NCI-H2029 (cell line): ENCODE results near the gene PDZK1IP1.
"Not testable (repeated sequence)": the region's sequence is repeated elsewhere in the genome, so short reads cannot be mapped to it uniquely, and the experiment has no call there.

Experiments
- DNase-seq: peaks from one replicate; lab custom pipeline; 2025; lab: John Stamatoyannopoulos, UW

PDZK1IP1 gene

GRCh38 chr1:47196622-47197021, 6.8 kb upstream of the PDZK1IP1 start:
- DNase-seq = no peak

DNA sequence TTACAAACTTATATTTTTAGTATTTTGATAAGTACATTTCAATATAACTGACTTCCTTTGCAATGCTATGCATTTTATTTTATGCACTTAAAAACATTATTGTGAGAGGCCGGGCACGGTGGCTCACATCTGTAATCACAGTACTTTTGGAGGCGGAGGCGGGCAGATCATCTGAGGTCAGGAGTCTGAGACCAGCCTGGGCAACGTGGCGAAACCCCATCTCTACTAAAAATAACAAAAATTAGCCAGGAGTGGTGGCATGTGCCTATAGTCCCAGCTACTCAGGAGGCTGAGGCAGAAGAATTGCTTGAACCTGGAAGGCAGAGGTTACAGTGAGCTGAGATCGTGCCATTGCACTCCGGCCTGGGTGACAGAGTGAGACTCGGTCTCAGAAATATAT, 6.1 kb upstream of the PDZK1IP1 start:
- not testable (repeated sequence) for DNase-seq

DNA sequence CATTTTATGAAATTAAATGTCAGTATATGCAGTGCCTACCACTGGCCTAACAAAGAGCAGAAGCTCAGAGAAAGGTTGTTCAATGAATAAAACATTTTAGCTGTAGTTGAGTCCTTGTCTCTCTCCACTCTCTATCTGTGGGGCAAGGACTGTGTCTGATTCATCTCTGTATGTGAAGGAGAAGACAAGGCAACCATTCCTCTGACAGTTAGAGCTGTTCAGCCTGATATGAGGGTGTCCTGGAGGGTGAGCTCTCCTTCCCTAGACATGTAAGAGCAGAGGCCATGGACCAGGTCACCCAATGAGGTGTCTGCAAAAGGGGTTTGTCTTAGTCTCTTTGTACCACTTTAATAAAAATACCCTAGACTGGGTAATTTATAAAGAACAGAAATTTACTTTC, 4.5 kb upstream of the PDZK1IP1 start:
- DNase-seq = no peak

- not testable (repeated sequence) for DNase-seq
Observed at GRCh38 chr1:47193496-47193895, 3.7 kb upstream of the PDZK1IP1 start.

GRCh38 chr1:47192458-47193384, 2.9 kb upstream of the PDZK1IP1 start:
- DNase-seq = peak; percentile 97

DNA sequence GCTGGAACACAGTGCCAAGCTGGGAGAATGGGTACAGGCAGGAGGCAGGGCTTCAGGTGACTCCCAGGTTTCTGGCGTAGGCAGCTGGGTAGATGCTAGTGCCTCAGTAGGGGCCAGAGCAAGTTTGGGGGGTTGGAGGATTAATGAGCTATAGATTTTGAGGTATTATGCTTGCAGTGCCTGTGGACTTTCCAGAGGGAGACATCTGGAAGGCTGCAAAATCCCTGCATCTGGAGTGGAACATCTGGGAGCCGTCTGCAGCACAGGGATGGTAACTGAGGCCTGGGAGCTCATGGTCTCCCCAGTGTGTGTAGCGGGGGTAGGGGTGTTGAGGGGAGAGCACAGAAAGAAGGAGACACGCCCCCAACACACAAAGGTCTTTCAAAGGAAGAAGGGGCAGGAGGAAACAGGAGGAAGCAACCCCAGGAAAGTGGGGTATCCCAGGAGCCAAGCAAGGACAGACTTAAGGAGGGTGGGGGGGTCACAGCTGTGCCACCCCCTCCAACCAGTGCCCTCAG, 2.2 kb upstream of the PDZK1IP1 start:
- DNase-seq = no peak

GRCh38 chr1:47190857-47191256, 1.0 kb upstream of the PDZK1IP1 start:
- no peak for DNase-seq

- no peak for DNase-seq
Observed at GRCh38 chr1:47190509-47190855, 646 bp upstream of the PDZK1IP1 start.

- no peak for DNase-seq
Observed at GRCh38 chr1:47188791-47189785, 748 bp downstream of the PDZK1IP1 start.

- no peak for DNase-seq
Observed at GRCh38 chr1:47187926-47188250, 1.9 kb downstream of the PDZK1IP1 start.

- no peak for DNase-seq
Observed at GRCh38 chr1:47187231-47187925, 2.5 kb downstream of the PDZK1IP1 start.

GRCh38 chr1:47186267-47187185, 3.3 kb downstream of the PDZK1IP1 start:
- DNase-seq = no peak

DNA sequence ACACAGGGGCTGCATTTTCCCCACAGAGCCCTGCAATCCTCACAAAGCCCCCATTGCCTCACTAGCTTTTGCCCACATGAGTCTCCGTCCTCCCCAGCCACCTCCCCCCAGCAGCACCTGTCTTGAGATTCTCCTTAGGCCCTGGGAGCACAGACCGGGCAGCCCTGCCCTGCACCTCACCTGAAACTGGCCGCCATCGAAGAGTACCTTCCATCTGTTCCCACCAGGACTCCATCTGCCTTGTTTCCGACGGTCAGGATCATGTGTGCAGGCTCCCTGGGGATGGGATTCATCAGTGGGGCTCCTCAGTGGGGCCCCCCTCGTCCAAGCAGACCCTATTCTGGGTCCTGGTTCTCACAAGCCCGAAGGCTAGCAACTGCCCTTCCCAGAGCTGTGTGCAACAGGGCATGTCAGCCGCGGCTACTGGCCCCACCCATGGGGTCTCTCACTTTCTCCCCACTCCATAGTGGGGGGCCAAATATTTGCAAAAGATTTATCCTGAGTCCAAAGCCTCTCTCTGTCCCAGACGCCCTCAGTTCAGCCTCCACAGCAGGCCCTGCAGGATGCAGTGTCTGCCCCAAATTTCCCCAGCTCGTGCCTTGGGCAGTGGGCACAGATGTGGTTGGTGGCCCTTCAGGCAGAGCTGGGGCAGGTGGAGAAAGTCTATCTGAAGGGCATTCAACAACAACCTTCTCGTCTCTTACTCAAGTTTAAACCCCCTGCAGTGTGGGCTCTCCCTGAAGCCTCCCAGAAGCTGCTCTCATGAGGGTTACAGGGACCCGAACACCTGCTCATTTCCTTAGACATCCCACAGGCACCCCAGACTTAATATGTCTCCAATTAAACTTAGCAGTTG, 4.8 kb downstream of the PDZK1IP1 start:
- DNase-seq = no peak

- peak; percentile 98 for DNase-seq
Observed at GRCh38 chr1:47184090-47184821, 5.6 kb downstream of the PDZK1IP1 start.

- no peak for DNase-seq
Observed at GRCh38 chr1:47183308-47184089, 6.3 kb downstream of the PDZK1IP1 start.

- DNase-seq = no peak
Observed at GRCh38 chr1:47182676-47183235, 7.1 kb downstream of the PDZK1IP1 start.

DNA sequence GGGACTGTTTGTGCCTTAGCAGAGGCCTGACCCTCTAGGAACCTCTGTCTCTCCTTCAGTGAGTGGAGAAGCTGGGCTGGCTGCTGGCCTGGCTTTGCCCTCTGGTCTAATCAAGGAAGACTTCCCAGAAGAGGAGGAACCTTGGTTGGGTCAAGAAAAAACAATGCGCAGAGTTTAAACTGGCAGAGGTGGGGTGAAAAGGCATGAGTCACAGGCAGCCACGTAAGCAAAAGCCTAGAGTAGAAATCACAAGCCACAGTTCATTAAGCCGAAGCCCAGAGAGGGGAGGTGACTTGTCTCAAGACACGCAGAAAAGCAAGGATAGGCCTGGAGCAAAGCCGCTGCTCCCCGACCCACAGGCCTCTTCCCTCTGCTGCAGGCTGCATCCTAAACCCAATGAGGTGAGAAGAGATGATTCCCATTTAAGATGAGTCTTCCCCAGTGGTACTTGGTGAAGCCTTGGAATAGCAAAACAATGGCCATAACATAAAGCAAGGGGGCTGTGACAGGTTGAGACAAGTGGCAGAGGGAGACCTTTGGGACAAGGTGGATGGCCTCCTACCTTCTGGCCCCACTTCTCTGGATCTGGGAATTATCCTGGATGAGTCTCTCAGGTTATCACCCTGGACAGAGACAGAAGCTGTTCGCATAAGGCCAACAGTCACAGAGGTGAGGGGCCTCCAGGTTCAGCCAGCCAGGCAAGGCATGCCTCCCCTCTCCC, 7.7 kb downstream of the PDZK1IP1 start:
- no peak for DNase-seq
